HG02610 (cell line): ENCODE measurements around the gene C20orf204.
A peak's percentile ranks its signal among the peaks of the same experiment; 100 is the strongest.

Experiments
- ATAC-seq: cut with Tn5 transposase; IDR thresholded peaks from one replicate; pipeline ENCODE4 v1.9.1; 2021; ENCODE audit warnings: mild to moderate bottlenecking, moderate library complexity; ENCODE audit not compliant: unreplicated experiment

The C20orf204 gene

GRCh38 chr20:64070244-64070993 is 34.4 kb downstream of the C20orf204 start:
- no peak for ATAC-seq

- no peak for ATAC-seq
Observed at GRCh38 chr20:64071341-64072332, 35.7 kb downstream of the C20orf204 start.

GRCh38 chr20:64072498-64073063 is 36.6 kb downstream of the C20orf204 start:
- no peak for ATAC-seq

- no peak for ATAC-seq
Observed at GRCh38 chr20:64073476-64074183, 37.6 kb downstream of the C20orf204 start.

- ATAC-seq, result no peak
Observed at GRCh38 chr20:64074184-64074789, 38.3 kb downstream of the C20orf204 start.

GRCh38 chr20:64074963-64075362 is 39.0 kb downstream of the C20orf204 start:
- ATAC-seq, result no peak

DNA sequence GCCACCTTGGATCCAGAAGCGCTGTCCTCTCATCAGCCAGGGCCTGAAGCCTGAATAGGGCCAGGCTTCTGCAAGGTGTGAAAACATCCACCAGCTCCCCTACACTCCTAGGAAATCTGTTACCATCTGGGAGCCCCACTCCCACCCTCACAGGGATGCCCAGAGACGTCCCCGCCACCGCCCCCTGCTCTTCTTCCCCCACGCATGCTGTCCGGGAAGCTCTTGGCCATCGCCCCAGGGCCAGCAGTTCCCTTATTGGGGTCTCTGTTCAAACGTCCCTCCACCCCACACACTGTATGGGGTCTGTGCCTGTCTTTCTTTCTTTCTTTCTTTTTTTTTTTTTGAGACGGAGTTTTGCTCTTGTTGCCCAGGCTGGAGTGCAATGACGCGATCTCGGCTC is 39.6 kb downstream of the C20orf204 start:
- no peak for ATAC-seq

- no peak for ATAC-seq
Observed at GRCh38 chr20:64076061-64076997, 40.3 kb downstream of the C20orf204 start.

DNA sequence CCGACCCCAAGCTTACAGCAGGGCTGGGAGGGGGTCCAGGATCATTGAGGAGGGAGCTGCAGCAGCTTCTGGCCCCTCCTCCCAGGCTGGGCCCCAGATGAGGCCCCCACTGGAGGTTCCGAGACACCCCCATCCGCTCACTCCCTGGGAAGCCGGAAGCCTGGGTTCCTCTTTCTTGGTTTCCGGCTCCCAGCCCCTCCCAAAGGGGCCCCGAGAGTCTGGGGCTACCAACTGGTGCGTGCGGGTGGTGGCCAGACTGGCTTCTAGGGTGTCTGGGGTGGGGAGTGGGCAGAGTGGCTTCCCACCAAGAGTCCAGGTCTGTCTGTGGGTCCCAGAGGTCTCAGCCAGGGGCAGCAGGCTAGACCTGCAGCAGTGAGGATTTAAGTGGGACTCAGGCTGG is 41.1 kb downstream of the C20orf204 start:
- peak; percentile 37 for ATAC-seq

DNA sequence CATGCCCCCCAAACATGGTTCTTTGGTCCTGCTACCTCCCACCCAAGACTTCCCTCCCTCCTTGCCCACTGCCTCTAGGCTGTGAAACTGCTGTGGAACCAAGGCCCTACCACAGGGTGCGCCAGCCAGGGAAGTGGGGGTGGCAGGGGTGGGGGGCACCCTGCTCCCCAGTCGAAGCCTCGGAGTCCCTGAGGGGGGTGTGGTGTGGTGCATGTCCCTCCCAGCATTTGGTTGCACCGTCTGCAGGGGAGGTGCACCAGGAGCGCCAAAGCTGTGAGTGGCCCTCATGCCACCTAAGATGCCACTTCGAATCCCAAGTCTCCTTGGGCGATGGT is 41.5 kb downstream of the C20orf204 start:
- no peak for ATAC-seq

DNA sequence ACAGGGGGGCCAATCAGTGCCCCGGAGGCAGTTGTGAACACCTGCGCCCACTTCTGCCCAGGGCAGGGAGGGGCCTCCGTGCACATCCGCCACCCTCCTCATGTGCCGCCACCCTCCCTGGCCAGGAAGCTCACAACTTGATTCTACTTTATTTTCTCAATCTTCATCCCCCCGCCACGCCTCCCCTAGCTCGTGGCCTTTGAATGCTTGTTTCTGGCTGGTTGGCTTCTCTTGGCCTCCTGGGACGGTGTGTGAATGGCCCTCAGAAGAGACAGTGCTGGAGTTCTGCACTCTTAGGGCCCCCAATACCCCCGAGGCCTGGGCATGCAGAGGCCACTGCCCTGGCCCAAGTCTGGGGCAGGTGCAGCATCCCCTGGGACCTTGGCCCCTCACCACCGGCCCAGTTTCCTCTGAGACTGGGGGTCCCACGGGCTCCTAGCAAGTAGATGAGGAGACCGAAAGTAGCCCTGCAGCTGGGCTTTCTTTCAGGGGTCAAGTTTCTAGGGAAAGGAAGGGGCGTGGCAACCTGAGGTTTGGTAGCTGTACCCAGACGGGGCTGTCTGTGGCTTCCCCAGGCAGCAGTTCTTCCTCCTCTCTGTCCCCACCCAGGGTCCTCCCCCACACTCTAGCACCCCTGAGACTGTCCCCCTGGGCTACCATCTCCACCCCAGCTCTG is 42.0 kb downstream of the C20orf204 start:
- no peak for ATAC-seq

DNA sequence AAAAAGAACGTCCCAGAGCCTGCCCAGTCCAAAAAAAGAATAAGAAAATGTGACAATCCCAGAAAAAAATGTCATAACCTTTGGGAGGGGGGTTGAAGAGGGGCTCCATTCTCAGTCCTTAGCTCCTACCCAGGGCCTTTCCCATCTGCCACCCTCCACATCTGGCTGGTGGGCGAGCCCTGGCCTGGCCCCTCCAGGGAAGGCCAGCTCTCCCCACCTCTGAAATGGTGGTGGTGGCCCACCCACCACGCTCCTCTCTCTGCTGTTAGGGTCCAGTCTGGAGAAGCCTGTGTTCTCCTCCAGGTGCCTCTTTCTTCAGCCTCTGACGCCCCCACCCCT is 42.9 kb downstream of the C20orf204 start:
- no peak for ATAC-seq

- ATAC-seq, result peak; percentile 32
Observed at GRCh38 chr20:64079273-64080012, 43.5 kb downstream of the C20orf204 start, which contains the start of gene RGS19. RGS19 (minus strand) TSS chr20:64079518; CDS start chr20:64076886, 2,632 bp downstream.

DNA sequence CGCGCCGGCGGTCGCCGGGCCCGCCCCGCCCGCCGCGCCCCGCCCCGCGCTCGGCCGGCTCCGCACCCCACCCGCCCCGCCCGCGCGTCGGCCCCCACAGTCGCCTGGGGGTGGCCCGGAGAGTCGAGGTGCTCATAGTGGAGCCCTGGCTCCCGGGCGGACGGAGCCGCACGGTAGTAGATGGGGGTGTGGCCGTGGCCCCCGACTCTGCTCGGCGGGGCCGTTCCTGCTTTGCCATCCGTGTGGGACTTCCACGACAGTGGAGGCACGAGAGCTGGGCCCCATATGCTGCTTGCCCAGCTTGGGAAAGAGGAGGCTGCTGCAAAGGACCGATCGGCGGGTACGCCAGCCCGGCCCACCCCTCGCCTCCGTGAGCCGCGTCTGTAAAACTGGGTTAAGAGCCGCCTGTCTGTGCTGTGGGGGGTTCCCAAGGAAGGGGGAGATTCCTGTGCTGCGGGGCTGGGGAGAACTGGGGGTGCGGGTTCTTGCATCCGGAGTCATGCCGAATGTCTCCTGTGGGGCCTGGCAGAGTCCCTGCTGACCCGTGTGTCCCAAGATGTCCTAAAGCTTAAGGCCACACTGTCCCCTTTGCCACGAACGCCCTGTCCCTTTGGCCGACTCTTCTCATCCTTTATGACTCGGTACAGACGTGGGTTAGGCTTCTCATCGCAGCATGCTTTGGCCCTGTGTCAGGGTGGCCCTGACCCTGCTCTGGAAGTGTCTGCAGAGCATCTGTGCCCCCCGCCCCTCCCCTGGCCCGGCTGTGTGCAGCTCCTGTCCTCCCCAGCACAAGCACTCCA is 44.2 kb downstream of the C20orf204 start, which contains the start of gene OPRL1:
Gene OPRL1, plus strand, starts transcription at position 70 of the 800 bp plus-strand sequence. CDS start 12,639 bp downstream, outside the sequence.
- ATAC-seq, result no peak

DNA sequence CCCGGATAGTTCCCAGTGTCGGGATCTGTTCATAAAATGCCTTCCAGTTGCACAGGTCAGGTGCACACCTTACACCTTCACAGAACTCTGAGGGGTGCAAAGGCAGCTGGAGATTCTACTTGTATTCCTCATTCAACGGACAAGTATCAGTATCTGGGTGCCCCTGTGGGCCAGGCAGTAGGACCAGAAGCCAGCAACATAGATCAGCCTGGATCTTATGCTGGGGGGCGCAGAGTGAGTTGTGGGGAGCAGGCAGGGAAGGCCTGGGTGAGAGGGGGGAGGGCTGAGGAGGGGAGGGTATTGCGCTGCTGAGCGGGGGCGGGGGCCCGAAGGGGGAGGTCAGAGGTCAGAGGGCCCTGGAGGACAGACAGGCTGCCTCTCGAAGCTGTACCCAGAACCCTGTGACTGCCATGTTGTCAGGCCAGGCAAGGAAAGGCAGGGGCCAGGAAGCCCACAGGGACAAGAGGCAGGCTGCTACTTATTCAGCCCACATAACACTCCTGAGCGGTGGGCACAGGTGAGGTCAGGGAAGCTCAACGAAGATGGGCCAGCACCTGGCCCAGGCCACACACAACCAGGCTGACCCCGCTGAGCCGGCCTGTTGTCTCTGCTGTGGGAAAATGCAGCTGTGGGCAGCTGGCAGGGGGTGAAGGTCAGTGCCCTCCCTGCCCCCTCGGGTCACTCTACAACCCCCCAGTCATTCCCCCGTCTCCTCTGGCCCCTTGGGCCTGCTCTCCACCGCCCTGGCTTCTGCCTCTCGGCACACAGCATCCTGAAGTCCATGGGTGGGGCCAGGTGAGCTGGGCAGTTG is 45.0 kb downstream of the C20orf204 start:
- ATAC-seq, result no peak

- ATAC-seq, result no peak
Observed at GRCh38 chr20:64081624-64081964, 45.6 kb downstream of the C20orf204 start.
